GM10248 (cell line): ENCODE data around the gene S1PR1.

Source experiments
- CTCF ChIA-PET: fragments of 300-600 bp; sonication (Branson Sonifier 250); formaldehyde crosslinking; extraction: SDS; loops from one replicate; lab custom pipeline; 2021; ENCODE audit warnings: antibody characterized with exemption; lab: Yijun Ruan, JAX
- POLR2A ChIA-PET: fragments of 350-650 bp; sonication (Branson Sonifier 250); formaldehyde crosslinking; extraction: SDS; loops from one replicate; lab custom pipeline; 2020; ENCODE audit warnings: antibody characterized with exemption; lab: Yijun Ruan, JAX
- DNase-seq: peaks from one replicate; pipeline ENCODE4 v3.0.0; 2012; ENCODE audit errors: extremely low spot score
- CTCF ChIP-seq: IDR thresholded peaks from 2 replicates; pipeline ENCODE4 v1.5.1; 2012; ENCODE audit warnings: mild to moderate bottlenecking, low read depth; ENCODE audit errors: extremely low read depth, missing control alignments, control extremely low read depth

Gene S1PR1

GRCh38 chr1:101193733-101194169 is 43.1 kb upstream of the S1PR1 start:
- CTCF ChIA-PET = interaction anchor here (0.8 to 2.5 kb wide), 5 partner anchors 9 to 205 kb away, joined by 3 to 13 read pairs (median 4); no protein-coding TSS in a partner anchor
- POLR2A ChIA-PET = no interaction called here
- TF ChIP-seq CTCF = no peak
- no peak for DNase-seq

GRCh38 chr1:101194746-101195145 is 42.1 kb upstream of the S1PR1 start:
- POLR2A ChIA-PET = no interaction called here
- no peak for DNase-seq
- CTCF ChIA-PET = interaction anchor here (1.0 to 2.5 kb wide), 3 partner anchors 10 to 43 kb away, joined by 3 to 13 read pairs (median 4); no protein-coding TSS in a partner anchor
- TF ChIP-seq CTCF = no peak

- ChIA-PET CTCF (interaction anchor here (2.4 to 4.4 kb wide), 2 partner anchors 24 to 43 kb away, joined by 5 to 19 read pairs; no protein-coding TSS in a partner anchor), POLR2A (no interaction called here)
- no peak for DNase-seq
- no peak for TF ChIP-seq CTCF
These were observed 40.2 kb upstream of the S1PR1 start for GRCh38 chr1:101196668-101197067.

GRCh38 chr1:101198842-101199636 is 37.8 kb upstream of the S1PR1 start:
- TF ChIP-seq CTCF = no peak
- CTCF ChIA-PET = interaction anchor here (0.8 to 4.4 kb wide), 14 partner anchors 10 to 172 kb away, joined by 3 to 19 read pairs (median 6); no protein-coding TSS in a partner anchor
- DNase-seq = peak; percentile 70
- POLR2A ChIA-PET = interaction anchor here (0.6 kb wide), 1 partner anchor 36 kb away, joined by 3 read pairs; no protein-coding TSS in a partner anchor

GRCh38 chr1:101199637-101199982 is 37.2 kb upstream of the S1PR1 start:
- DNase-seq = no peak
- ChIA-PET CTCF (interaction anchor here (0.8 to 4.4 kb wide), 8 partner anchors 14 to 69 kb away, joined by 3 to 19 read pairs (median 6); no protein-coding TSS in a partner anchor), POLR2A (interaction anchor here (0.6 kb wide), 1 partner anchor 36 kb away, joined by 3 read pairs; no protein-coding TSS in a partner anchor)
- TF ChIP-seq CTCF = no peak

GRCh38 chr1:101200513-101200912 is 36.3 kb upstream of the S1PR1 start:
- CTCF ChIA-PET = interaction anchor here (1.9 to 4.4 kb wide), 3 partner anchors 18 to 39 kb away, joined by 5 to 19 read pairs (median 11); no protein-coding TSS in a partner anchor
- no peak for DNase-seq
- POLR2A ChIA-PET = no interaction called here

More at GRCh38 chr1:101200513-101200912, 36.3 kb upstream of the S1PR1 start:
- TF ChIP-seq CTCF = no peak
